ENCODE measurements around the gene BPIFB3. TPM values are rescaled to one million over a fixed set of nuclear protein-coding genes. Genes with fewer than 3 reads are reported as not detected.

Gene BPIFB3
- total RNA-seq, 1 donor from 2014 or later: not detected

DNA sequence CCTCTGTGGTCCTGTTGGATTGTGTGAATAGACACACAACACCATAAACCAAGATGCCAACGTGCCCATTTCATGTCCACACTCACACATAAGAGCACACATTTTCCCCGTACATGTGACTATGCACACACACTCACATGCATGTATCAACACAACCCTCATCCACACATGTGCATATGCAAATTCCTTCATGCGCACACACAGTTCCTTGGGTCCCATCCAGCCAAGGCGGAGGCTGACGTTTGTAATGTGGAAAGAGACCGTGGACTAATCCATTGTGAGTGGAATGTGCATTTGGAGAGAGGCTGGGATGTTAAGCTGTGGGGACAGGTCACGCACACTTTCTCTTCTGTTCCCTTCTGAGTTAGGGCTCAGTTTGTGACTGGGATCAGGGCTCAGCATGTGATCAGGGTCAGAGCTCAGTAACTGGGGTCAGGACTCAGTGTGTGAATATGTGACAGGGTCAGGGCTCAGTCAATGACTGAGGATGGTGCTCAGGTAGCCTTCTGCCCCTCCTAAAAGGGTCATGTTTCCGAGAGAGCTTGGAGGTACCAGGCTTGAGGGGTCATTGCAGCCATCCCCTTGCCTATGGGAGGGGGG is 46.8 kb upstream of the BPIFB3 start:
- H3K36me3 ChIP-seq: no peaks in the 10 kb centered on the region
- H3K4me1 ChIP-seq: no peaks in the 10 kb centered on the region
- no peak for DNase-seq (ENCODE audit: extremely low spot score in 2 of 2)
- no peak overlapping the region for H3K27ac ChIP-seq
- intact Hi-C loops (cut with DNase I): no loop called here
- no peak for TF ChIP-seq POLR2A (IDR thresholded peaks at IDR 0.05)
- TF ChIP-seq POLR2AphosphoS5 (IDR thresholded peaks at IDR 0.05; ENCODE audit: insufficient read depth in 1 of 2, low read depth in 1 of 2): no peak
- TF ChIP-seq CTCF (IDR thresholded peaks at IDR 0.05): no peak
- H3K9me3 ChIP-seq: no peaks in the 10 kb centered on the region
- no peaks in the 10 kb centered on the region for H3K27me3 ChIP-seq
- no peak overlapping the region for H3K4me3 ChIP-seq

- DNase-seq (ENCODE audit: extremely low spot score in 2 of 2): no peak
- no peak within 1 kb of the TSS for H3K4me3 ChIP-seq
- no peaks in the 10 kb centered on the region for H3K27me3 ChIP-seq
- TF ChIP-seq CTCF (IDR thresholded peaks at IDR 0.05): no peak
- TF ChIP-seq POLR2AphosphoS5 (IDR thresholded peaks at IDR 0.05; ENCODE audit: insufficient read depth in 1 of 2, low read depth in 1 of 2): no peak
- TF ChIP-seq POLR2A (IDR thresholded peaks at IDR 0.05): no peak
- no peaks in the 10 kb centered on the region for H3K4me1 ChIP-seq
- H3K9me3 ChIP-seq: no peaks in the 10 kb centered on the region
- no peaks in the 10 kb centered on the region for H3K36me3 ChIP-seq
- H3K27ac ChIP-seq: no peak within 1 kb of the TSS
- intact Hi-C loops (cut with DNase I): no loop called here
These were observed 46.0 kb upstream of the BPIFB3 start, which contains the start of gene BPIFB2 for GRCh38 chr20:33007376-33008335. BPIFB2 (plus strand) TSS chr20:33007704; CDS start chr20:33008575, 871 bp downstream.

GRCh38 chr20:33008336-33009213 is 45.1 kb upstream of the BPIFB3 start:
- DNase-seq (ENCODE audit: extremely low spot score in 2 of 2): no peak
- TF ChIP-seq POLR2A (IDR thresholded peaks at IDR 0.05) (no peak), CTCF (IDR thresholded peaks at IDR 0.05) (no peak), POLR2AphosphoS5 (IDR thresholded peaks at IDR 0.05; ENCODE audit: insufficient read depth in 1 of 2, low read depth in 1 of 2) (no peak)
- no peak overlapping the region for H3K4me3 ChIP-seq
- H3K9me3 ChIP-seq: no peaks in the 10 kb centered on the region
- H3K36me3 ChIP-seq: no peaks in the 10 kb centered on the region
- intact Hi-C loops (cut with DNase I): no loop called here
- H3K4me1 ChIP-seq: no peaks in the 10 kb centered on the region
- no peaks in the 10 kb centered on the region for H3K27me3 ChIP-seq
- H3K27ac ChIP-seq: no peak overlapping the region

DNA sequence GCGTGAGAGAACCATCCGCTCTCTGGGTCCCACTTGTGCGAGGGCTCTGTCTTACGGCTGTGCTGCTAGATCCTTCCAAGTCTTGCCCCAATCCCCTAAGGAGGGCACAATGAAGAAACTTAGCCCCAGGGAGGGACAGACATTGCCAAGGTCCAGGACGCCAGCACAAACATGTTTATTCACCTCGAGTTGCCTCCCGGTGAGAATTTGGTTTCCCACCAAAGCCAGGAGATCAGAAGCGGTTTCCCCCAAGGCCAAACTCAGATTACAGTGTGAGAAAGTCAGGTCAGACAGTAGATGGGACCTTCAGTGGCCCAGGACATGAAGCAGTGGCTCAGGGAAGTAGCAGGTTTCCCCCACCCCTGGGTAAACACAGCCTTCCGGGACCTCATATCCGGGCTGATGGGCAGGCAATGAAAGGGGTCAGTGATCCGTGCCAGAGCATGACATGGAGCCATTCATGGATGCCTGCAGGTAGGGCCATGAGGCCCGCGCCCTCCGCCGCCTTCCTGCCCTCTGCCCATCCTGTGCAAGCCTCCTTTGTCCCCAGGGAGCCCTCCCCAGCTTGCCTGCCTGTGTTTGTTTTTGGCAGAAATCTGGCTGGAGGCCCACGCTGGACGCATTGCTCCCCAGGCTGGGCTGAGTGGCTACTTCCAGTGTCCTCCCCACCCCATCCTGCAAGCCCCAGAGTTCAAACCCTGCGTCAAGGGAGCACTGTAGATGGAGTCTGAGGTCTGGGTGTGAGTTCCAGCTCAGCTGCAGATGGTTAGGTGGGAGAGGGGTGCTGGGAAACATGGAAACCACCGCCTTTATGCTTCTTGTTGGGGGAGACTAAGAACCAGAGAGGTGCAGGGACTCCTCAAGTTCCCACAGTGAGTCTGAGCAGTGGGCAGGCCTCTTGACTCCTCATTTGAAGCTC is 44.2 kb upstream of the BPIFB3 start:
- H3K27ac ChIP-seq: no peak overlapping the region
- TF ChIP-seq POLR2A (IDR thresholded peaks at IDR 0.05) (no peak), CTCF (IDR thresholded peaks at IDR 0.05) (no peak), POLR2AphosphoS5 (IDR thresholded peaks at IDR 0.05; ENCODE audit: insufficient read depth in 1 of 2, low read depth in 1 of 2) (no peak)
- H3K4me1 ChIP-seq: no peaks in the 10 kb centered on the region
- DNase-seq (ENCODE audit: extremely low spot score in 2 of 2): no peak
- H3K27me3 ChIP-seq: no peaks in the 10 kb centered on the region
- intact Hi-C loops (cut with DNase I): no loop called here
- H3K9me3 ChIP-seq: no peaks in the 10 kb centered on the region
- no peaks in the 10 kb centered on the region for H3K36me3 ChIP-seq
- H3K4me3 ChIP-seq: no peak overlapping the region

Data from vagina (tissue), 2 donors.